ENCODE measurements around the gene SYCE3. TPM values are rescaled to one million over a fixed set of nuclear protein-coding genes. Genes with fewer than 3 reads are reported as not detected.
A peak's percentile ranks its signal among the peaks of the same experiment; 100 is the strongest.

Gene SYCE3
- total and polyA plus RNA-seq, 9 of the 15 experiments (the other 6 are each of a cell fraction or from before 2014, with no cell fraction given) = 0.56 TPM; not detected in 8

- TF ChIP-seq, protein P1, sequence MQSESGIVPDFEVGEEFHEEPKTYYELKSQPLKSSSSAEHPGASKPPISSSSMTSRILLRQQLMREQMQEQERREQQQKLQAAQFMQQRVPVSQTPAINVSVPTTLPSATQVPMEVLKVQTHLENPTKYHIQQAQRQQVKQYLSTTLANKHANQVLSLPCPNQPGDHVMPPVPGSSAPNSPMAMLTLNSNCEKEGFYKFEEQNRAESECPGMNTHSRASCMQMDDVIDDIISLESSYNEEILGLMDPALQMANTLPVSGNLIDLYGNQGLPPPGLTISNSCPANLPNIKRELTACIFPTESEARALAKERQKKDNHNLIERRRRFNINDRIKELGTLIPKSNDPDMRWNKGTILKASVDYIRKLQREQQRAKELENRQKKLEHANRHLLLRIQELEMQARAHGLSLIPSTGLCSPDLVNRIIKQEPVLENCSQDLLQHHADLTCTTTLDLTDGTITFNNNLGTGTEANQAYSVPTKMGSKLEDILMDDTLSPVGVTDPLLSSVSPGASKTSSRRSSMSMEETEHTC (IDR thresholded peaks at IDR 0.05) = no peak
- TF ChIP-seq, protein P2, sequence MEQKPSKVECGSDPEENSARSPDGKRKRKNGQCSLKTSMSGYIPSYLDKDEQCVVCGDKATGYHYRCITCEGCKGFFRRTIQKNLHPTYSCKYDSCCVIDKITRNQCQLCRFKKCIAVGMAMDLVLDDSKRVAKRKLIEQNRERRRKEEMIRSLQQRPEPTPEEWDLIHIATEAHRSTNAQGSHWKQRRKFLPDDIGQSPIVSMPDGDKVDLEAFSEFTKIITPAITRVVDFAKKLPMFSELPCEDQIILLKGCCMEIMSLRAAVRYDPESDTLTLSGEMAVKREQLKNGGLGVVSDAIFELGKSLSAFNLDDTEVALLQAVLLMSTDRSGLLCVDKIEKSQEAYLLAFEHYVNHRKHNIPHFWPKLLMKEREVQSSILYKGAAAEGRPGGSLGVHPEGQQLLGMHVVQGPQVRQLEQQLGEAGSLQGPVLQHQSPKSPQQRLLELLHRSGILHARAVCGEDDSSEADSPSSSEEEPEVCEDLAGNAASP (IDR thresholded peaks at IDR 0.05) = no peak
- TF ChIP-seq SAP30 (IDR thresholded peaks at IDR 0.05; ENCODE audit: borderline replicate concordance, insufficient read depth, low read depth, low read length, poor library complexity, severe bottlenecking) = peak; percentile 43
- TF ChIP-seq PREB (CRISPR knock-in tag; IDR thresholded peaks at IDR 0.05) = no peak
- TF ChIP-seq SREBF1 (IDR thresholded peaks at IDR 0.05; ENCODE audit: borderline replicate concordance, low read depth, low read length) = no peak
- TF ChIP-seq ILK (tag; IDR thresholded peaks at IDR 0.05; ENCODE audit: borderline replicate concordance, low read depth) = no peak
- TF ChIP-seq DEAF1 (CRISPR knock-in tag; IDR thresholded peaks at IDR 0.05) = peak; percentile 98
- no peak for TF ChIP-seq ZKSCAN8 (CRISPR knock-in tag; IDR thresholded peaks at IDR 0.05)
- no peak for TF ChIP-seq RFX7 (CRISPR knock-in tag; IDR thresholded peaks at IDR 0.05)
- no peak for TF ChIP-seq JUNB (CRISPR knock-in tag; conservative IDR thresholded peaks at IDR 0.05)
- TF ChIP-seq HNRNPH1 (optimal IDR thresholded peaks at IDR 0.05; ENCODE audit: low read depth, low read length) = no peak
- peak; percentile 56; the same call in 1 of the 2 replicates for TF ChIP-seq ARID4B (CRISPR knock-in tag; IDR thresholded peaks at IDR 0.05)
- no peak for TF ChIP-seq SNIP1 (IDR thresholded peaks at IDR 0.05; ENCODE audit: low read depth)
- TF ChIP-seq YBX1 (IDR thresholded peaks at IDR 0.05) = no peak
- TF ChIP-seq, protein P3, sequence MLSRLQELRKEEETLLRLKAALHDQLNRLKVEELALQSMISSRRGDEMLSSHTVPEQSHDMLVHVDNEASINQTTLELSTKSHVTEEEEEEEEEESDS (CRISPR knock-in tag; IDR thresholded peaks at IDR 0.05) = no peak
- TF ChIP-seq ZEB2 (IDR thresholded peaks at IDR 0.05) = no peak
- TF ChIP-seq CREBBP (IDR thresholded peaks at IDR 0.05; ENCODE audit: low read depth, low read length) = no peak
Measured at GRCh38 chr22:50582493-50583293, 20.0 kb upstream of the SYCE3 start, which contains the start of gene CHKB (continued).

Measured in K562 (cell line).